KOPT-K1 (cell line): ENCODE data around the gene STOML1.
"Not testable (repeated sequence)": the region's sequence is repeated elsewhere in the genome, so short reads cannot be mapped to it uniquely, and the experiment has no call there.

ENCODE experiments used
- H3K27ac ChIP-seq: fragments of 200-600 bp; sonication (generic); 2 replicates; pipeline ENCODE4 v1.5.1; 2016; ENCODE audit warnings: antibody characterized with exemption, mild to moderate bottlenecking, low read depth, low read length; ENCODE audit not compliant: poor library complexity, severe bottlenecking
- H3K36me3 ChIP-seq: fragments of 200-600 bp; sonication (generic); 2 replicates; pipeline ENCODE4 v1.5.1; 2017; ENCODE audit warnings: antibody characterized with exemption, mild to moderate bottlenecking, low read length, moderate library complexity; ENCODE audit not compliant: insufficient read depth
- H3K9me3 ChIP-seq: fragments of 200-600 bp; sonication (generic); 2 replicates; pipeline ENCODE4 v1.5.1; 2017; ENCODE audit warnings: antibody characterized with exemption, low read length, mild to moderate bottlenecking; ENCODE audit not compliant: insufficient read depth, poor library complexity, severe bottlenecking

The STOML1 gene

DNA sequence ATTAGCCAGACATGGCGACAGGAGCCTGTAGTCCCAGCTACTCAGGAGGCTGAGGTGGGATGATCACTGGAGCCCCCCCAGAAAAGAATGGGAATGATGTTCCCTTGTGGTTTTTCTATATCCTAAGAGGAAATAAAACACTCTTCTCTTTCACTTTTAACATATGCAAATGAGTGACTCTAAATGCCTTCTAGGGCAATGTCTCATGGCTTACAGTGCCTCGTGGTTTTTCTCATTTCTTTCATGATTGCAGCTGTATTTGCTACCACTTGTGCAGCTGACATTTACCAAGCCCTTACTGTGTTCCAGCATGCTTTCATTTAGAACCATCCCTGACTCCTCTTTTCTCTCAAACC is 26.4 kb downstream of the STOML1 start:
- H3K9me3 ChIP-seq: no peaks in the 10 kb centered on the region
- peak overlapping the region; percentile 84 for H3K27ac ChIP-seq
- no peaks in the 10 kb centered on the region for H3K36me3 ChIP-seq

DNA sequence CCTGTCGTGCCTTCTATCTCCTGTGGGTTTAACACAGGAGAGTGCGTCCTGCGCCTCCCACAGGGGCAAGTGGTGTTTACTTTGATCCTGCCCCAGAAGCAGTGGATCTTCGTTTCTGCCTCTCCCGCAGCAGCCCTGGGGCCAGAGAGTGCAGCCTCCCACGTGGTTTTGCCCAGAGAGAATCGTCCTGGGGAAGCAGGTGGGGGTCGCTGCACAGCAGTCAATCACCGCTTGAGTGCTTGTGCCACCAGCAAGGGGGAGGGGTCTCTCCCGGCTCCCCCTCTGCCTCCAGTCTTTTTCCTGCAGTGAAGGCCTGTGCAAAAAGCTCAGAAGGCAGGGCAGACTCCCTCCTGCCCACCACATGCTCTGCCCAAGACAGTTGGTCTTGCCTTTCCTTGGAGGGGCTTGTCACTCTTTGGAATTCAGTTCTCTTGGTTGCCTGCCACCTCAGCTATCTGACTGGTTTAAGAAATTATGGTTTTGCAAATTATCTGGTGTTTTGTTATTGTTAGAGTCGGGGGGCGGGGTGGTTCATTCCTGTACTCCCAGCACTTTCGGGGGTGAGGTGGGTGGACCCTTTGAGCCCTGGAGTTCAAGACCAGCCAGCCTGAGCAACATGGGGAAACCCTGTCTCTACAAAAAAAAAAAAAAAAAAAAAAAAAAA is 26.9 kb downstream of the STOML1 start:
- Histone ChIP-seq H3K27ac (peak overlapping the region; percentile 84), H3K36me3 (no peaks in the 10 kb centered on the region), H3K9me3 (no peaks in the 10 kb centered on the region)

DNA sequence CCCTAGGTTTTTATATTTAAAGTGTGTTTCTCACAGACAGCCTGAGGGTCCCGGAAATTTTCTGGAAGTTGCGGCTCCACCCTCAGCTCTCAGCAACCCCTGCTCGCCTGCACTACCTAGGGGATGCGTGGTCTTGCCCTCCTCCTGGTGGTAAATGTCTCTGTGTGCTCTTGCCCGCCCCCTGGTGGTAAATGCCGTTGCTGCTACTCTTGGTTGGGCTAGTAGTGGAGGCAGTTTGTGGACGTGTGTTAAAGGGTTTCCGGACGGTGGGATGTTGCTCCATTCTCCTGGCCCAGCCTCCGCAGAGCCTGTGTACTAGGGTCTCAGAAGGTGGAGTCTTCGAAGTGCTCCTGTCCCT is 27.4 kb downstream of the STOML1 start:
- no peaks in the 10 kb centered on the region for H3K9me3 ChIP-seq
- no peaks in the 10 kb centered on the region for H3K36me3 ChIP-seq
- H3K27ac ChIP-seq: peak overlapping the region; percentile 84

DNA sequence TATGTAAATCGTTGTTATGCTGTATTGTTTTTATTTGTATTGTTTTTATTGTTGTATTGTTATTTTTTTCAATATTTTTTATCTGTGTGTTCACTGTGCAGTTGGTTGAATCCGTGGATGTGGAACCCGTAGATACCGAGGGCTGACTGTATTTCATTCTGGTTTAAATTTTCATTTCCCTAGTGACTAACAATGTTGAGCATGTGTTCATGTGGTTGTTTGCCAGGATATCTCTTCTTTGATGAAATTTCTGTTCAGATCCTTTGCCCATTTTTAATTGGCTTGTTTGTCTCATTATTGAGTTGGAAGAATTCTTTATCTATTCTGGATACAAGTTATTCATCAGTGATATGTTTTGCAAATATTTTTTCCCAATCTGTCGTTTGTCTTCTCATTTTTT is 29.7 kb downstream of the STOML1 start:
- no peaks in the 10 kb centered on the region for H3K9me3 ChIP-seq
- no peaks in the 10 kb centered on the region for H3K36me3 ChIP-seq
- H3K27ac ChIP-seq: no peak overlapping the region

- H3K9me3 ChIP-seq, H3K36me3 ChIP-seq, H3K27ac ChIP-seq: not testable (repeated sequence)
Measured at GRCh38 chr15:73960472-73961070, 31.5 kb downstream of the STOML1 start.

DNA sequence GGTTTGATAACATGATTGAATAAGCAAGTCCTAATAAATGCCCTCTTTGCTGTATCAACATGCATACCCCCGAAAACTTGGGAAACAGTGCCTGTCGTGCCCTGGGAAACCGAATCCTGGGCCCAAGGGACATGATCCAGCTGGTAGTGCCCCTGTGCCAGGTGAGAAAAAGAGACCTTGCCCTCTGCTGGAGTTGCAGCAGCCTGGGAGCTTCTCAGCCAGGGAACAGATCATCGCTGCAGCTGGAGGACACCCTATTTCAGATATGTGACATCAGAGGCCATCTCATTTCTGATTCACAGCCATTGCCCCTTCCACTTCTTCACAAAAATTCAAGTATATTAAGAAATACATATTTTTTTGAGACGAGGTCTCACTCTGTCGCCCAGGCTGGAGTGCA is 32.3 kb downstream of the STOML1 start:
- Histone ChIP-seq H3K27ac (peak overlapping the region; percentile 43), H3K36me3 (no peaks in the 10 kb centered on the region), H3K9me3 (no peaks in the 10 kb centered on the region)

DNA sequence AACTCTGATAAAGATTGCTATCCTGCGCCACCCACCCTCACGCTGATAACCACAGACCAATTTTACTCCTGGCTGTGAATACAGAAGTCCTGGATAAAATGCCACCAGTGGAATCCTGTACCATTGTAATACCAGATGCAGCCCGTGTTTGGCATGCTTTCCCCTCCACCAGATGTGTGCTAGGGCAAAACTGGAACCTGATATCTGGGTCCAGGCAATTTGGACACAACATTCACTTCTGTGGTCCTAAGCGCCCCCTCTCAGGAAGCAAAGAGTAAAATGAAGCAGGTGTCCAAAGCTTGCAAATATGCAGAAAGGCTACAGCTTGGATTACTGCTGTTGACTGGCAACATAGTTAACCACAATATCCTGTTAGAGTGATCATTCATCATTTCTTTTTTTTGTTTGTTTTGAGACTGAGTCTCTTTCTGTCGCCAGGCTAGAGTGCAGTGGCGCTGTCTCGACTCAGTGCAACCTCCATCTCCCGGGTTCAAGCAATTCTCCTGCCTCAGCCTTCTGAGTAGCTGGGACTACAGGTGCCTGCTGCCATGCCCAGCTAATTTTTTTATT is 33.0 kb downstream of the STOML1 start:
- no peaks in the 10 kb centered on the region for H3K9me3 ChIP-seq
- H3K27ac ChIP-seq: peak overlapping the region; percentile 43

GRCh38 chr15:73957785-73958184 is 34.3 kb downstream of the STOML1 start:
- Histone ChIP-seq H3K9me3 (no peaks in the 10 kb centered on the region), H3K36me3 (no peaks in the 10 kb centered on the region)

More for the DNA sequence above, 33.0 kb downstream of the STOML1 start:
- H3K36me3 ChIP-seq: no peaks in the 10 kb centered on the region

DNA sequence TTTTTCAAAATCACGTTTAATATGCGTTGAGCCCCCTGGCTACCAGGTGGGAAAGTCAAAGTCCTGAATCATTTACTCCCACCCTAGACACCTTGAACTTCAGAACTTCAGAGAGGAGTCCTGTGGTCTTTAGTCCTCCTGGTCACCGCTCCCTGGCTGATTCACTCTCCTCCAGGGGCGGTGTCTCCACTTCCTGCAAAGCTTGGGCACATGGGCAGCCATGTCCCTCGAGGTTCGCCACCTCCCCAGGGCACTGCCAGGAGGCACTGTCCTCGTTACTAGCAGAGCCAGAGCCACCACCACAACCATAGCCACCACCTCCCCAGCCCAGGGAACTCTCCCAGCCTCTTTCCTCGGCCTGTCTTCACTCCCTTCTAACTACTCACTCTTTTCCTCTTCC is 34.8 kb downstream of the STOML1 start:
- H3K27ac ChIP-seq: no peak overlapping the region
- H3K36me3 ChIP-seq: no peaks in the 10 kb centered on the region
- no peaks in the 10 kb centered on the region for H3K9me3 ChIP-seq

More at GRCh38 chr15:73957785-73958184, 34.3 kb downstream of the STOML1 start:
- no peak overlapping the region for H3K27ac ChIP-seq

- Histone ChIP-seq H3K27ac (no peak overlapping the region), H3K9me3 (no peaks in the 10 kb centered on the region), H3K36me3 (no peaks in the 10 kb centered on the region)
Measured at GRCh38 chr15:73956743-73957135, 35.4 kb downstream of the STOML1 start.

GRCh38 chr15:73955861-73956742 is 36.0 kb downstream of the STOML1 start:
- Histone ChIP-seq H3K9me3 (no peaks in the 10 kb centered on the region), H3K27ac (no peak overlapping the region), H3K36me3 (no peaks in the 10 kb centered on the region)

DNA sequence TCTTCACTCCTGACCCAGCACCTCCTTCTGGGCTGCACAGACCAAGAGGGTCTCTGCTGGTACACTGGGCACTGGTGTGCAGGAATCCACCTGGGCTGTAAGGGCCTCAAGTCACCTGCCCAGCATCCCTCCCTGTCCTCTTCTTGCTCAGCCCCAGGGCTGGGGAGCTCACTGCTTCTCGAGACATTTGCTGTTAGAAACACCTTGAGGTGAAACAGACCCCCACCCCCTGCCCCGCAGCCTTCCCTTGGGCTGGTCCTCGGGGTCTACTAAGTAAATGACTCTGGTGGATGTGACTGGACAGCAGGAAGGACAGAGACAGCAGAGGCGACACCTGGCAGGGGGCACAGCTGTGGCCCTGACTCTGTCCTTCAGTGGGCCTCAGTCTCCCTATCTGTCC is 36.8 kb downstream of the STOML1 start:
- Histone ChIP-seq H3K9me3 (no peaks in the 10 kb centered on the region), H3K36me3 (no peaks in the 10 kb centered on the region), H3K27ac (no peak overlapping the region)

DNA sequence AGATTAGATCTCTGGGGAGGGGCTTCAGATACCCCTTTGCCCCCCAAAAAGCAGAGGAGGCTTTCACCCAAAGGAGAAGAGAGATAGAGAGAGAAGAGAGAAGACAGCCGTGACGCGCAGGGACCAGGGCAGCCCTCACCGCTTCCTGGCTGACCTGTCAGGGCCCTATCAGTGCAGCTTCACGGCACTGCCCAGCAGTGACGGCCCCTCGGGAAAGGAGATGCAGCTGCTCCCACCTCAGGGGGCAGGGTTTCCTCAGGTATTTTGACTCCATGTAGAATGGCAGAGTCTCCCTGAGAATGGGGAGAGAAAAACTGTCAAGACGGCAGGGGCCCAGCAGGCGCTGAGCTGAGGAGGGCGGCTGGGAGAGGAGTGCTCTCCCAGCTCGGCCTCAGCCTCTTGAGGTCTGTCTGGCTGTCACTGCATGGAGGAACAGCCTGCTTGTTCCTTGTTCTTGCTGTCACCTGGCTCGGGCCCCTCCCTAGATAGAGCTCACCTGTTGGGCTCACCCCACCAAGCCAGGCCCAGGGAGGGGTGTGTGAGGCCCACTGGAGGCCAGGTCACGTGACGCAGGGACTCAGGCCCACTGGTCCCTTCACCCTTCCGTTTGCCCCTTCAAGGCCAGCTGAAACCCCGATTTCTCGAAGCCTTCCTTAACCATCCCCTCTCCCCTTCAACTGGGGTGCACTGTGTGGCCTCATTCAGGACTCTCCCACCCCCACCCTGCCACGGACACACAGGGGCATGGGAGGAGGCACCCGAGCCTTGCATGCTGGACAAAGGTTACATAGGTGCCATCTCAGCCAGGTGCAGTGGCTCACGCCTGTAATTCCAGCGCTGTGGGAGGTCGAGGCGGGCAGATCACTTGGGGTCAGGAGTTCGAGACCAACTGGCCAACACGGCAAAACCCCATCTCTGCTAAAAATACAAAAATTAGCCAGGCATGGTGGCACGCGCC is 37.6 kb downstream of the STOML1 start:
- H3K9me3 ChIP-seq: no peaks in the 10 kb centered on the region
- no peak overlapping the region for H3K27ac ChIP-seq
- no peaks in the 10 kb centered on the region for H3K36me3 ChIP-seq

DNA sequence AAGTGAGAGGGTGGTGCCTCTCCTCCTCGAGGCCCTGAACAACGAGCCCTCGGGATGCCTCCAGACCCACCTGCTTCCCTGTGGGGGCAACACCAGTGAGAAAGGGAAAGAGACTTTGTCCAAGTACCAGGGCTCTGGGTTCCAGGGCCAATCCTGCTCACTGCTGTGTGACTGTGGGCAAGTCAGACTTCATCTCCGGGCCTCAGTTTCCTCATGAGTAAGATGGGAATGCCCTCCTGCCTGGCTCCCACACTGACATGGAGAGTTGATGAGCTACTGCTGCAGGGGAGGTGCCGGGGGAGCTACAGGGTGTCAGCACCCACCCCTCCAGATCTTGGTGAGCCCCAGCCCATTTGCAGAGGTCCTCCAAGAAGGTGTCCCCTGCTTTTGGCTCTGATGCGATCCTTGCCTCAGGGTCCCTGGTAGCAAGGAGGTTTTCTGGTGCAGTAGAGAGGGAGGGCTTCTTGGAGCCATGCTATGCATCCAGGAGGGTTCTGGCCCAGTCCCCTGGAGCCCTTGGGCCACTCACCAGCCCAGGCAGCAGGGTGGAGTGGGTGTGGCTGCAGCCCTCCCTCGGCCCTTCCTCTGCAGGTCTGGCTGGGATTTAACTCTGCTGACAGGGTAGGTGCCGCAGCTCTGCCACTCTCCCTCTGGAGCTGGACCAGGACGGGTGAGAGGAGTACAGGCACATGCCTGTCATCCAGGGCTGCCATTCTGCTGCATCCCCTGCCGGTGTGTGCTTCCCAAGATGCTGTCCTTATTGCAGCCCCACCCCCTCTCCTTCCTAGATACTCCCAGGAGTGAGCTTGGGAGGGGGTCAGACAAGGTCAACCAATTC is 39.0 kb downstream of the STOML1 start:
- Histone ChIP-seq H3K9me3 (no peaks in the 10 kb centered on the region), H3K36me3 (no peaks in the 10 kb centered on the region), H3K27ac (no peak overlapping the region)
